HTR-8/SVneo (cell line): Measurements from ENCODE around the gene RNF145.
"Not testable (repeated sequence)": the region's sequence is repeated elsewhere in the genome, so short reads cannot be mapped to it uniquely, and the experiment has no call there.

Source experiments
- DNase-seq: peaks from one replicate; pipeline ENCODE4 v3.0.0; 2011; ENCODE audit warnings: low spot score, mixed read lengths; ENCODE audit not compliant: insufficient read length
- FAIRE-seq: peaks from 2 replicates; lab custom pipeline; 2011; peaks lifted over from hg19 to GRCh38; lab: Jason Lieb, UNC

RNF145 gene

DNA sequence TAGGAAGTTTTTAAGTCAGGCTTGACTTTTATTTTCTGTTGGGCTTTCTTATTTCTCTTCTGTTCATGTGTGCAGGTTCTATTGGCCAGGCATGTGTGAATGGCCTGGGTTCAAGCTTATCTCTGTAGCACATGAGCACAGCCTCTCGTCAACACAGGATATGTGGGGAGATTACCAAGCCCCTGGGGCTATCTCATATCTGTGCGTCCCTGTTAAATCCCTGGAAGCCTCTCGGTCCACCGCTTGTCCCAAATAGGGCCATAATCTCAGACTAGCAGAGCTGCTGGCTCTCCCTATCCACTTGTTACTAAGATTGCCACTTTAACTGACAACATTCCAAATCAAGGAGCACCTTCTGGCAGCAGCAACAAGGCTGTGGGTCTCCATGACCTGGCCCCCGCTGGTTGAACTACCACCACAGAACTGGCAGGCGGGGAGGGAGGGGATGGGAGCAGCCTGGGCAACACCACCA lies 81.2 kb downstream of the RNF145 start:
- DNase-seq, result no peak
- no peak for FAIRE-seq

DNA sequence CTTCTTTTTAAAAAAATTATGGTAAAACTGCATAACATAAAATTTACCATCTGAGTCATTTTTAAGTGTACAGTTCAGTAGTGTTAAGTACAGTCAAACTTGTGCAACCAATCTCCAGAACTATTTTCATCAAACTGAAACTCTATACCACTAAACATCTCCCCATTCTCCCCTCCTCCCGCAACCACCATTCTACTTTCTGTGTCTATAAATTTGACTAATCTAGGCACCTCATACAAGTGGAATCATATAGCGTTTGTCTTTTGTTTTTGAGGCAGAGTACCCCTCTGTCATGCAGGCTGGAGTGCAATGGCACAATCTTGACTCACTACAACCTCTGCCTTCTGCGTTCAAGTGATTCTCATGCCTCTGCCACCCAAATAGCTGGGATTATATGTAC lies 85.7 kb downstream of the RNF145 start:
- no peak for FAIRE-seq

DNA sequence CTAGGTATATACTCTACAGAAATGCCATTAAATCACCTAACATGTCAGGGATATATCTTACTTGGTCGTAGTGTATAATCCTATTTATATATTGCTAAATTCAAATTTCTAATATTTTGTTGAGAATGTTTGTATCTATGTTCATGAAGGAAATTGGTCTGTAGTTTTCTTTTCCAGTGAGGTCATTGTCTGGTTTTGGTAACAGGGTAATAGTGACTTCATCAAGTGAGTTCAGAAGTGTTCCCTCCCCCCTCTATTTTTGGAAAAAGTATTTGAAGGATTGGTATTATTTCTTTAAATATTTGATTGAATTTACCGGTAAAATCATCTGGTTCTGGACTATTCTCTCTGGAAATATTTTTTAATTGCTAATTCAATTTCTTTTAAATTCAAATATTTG lies 86.2 kb downstream of the RNF145 start:
- DNase-seq (no peak), FAIRE-seq (no peak)

More for the DNA sequence above, 85.7 kb downstream of the RNF145 start:
- no peak for DNase-seq

DNA sequence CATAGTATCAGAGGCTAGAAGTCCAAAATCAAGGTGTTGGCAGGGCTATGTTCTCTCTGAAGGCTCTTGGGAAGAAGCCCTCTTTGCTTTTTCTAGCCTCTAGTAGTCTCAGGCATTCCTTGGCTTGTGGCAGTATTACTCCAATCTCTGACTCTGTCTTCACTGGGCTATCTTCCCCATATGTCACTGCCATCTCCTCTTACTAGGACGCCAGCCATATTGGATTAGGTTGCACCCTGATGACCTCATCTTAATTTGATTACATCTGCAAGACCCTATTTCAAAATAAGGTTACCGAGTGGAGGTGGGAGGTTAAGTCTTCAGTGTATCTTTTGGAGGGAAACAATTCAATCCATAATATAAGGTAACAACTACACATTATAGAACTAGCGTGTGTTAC lies 88.3 kb downstream of the RNF145 start:
- DNase-seq (no peak), FAIRE-seq (no peak)

DNA sequence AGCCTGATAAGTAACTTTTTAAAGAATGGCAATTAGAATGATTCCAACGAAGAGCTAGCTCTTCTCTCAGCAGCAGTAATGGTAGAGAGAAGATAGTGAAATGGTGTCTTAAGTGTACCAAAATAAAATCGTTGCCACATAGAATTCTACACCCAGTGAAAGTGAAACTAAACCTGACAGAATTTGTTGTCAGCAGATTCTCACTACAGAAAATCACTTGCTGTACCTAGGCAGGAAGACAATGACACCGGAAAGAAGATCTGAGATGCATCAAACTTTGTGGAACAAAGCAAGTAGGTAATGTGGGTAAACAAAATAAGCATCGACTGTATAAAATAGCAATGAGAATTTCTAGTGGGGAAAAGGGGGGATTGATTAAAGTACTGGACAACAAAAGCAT lies 88.9 kb downstream of the RNF145 start:
- no peak for DNase-seq
- FAIRE-seq, result no peak

DNA sequence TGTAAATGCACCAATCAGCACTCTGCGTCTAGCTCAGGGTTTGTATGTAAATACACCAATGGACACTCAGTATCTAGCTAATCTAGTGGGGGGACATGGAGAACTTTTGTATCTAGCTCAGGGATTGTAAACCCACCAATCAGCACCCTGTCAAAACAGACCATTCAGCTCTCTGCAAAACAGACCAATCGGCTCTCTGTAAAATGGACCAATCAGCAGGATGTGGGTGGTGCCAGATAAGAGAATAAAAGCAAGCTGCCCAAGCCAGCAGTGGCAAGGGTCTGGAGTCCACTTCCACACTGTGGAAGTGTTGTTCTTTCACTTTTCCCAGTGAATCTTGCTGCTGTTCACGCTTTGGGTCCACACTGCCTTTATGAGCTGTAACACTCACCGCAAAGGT lies 89.5 kb downstream of the RNF145 start:
- not testable (repeated sequence) for DNase-seq, FAIRE-seq

DNA sequence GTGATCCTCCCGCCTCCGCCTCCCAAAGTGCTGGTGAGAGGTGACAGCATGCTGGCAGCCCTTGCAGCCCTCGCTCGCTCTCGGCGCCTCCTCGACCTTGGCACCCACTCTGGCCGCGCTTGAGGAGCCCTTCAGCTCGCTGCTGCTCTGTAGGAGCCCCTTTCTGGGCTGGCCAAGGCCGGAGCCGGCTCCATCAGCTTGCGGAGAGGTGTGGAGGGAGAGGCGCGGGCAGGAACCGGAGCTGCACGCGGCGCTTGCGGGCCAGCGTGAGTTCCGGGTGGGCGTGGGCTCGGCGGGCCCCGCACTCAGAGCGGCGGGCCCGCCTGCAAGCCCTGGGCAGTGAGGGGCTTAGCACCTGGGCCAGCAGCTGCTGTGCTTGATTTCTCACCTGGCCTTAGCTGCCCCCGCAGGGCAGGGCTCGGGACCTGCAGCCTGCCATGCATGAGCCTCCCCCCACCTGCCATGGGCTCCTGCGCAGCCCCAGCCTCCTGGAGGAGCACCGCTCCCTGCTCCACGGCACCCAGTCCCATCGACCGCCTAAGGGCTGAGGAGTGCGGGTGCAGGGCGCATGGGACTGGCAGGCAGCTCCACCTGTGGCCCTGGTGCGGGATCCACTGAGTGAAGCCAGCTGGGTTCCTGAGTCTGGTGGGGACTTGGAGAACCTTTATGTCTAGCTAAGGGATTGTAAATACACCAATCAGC lies 90.2 kb downstream of the RNF145 start:
- FAIRE-seq, DNase-seq: not testable (repeated sequence)

DNA sequence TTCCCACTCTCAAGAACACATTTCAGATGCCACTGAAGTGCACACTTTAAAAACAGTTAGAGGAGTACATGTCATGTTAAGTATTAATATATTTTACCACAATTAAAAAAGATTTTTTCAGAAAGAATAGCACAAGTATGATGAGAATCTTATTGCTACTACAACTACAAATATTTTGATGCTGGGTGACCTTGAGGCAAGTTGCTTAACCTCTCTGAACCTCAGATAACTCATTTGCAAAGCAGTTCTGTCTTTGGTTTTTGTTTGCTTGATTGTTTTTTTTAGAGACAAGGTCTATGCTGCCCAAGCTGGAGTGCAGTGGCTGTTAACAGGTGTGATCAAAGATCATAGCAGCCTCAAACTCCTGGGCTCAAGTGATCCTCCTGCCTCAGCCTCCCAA lies 95.9 kb downstream of the RNF145 start:
- no peak for DNase-seq
- no peak for FAIRE-seq

DNA sequence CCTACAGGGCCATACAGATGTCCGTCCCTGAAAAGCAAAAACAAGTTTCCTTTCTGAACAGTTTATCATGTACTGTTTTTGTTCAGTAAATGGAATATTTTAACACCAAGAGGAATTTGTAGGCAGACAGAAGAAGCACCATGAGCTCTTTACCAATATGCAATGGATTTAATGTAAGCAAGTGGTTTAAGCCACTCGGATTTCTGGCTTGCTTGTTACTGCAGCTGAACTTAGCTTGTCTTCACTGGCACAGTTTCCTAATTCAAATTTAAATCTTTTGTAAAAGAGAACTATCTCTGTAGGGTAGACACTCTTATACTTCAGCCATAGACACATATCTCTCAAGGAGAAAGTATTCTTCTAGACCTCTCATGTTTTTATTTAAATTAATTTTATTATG lies 96.9 kb downstream of the RNF145 start:
- FAIRE-seq, result no peak

More for the DNA sequence above, 96.9 kb downstream of the RNF145 start:
- DNase-seq, result no peak
